ENCODE results near the gene ASZ1.
A peak's percentile ranks its signal among the peaks of the same experiment; 100 is the strongest.

Gene ASZ1

GRCh38 chr7:117402109-117402508 lies 25.2 kb downstream of the ASZ1 start:
- DNase-seq (ENCODE audit: low spot score): peak; percentile 29

GRCh38 chr7:117401293-117402002 lies 25.8 kb downstream of the ASZ1 start:
- no peak for DNase-seq (ENCODE audit: low spot score)

DNA sequence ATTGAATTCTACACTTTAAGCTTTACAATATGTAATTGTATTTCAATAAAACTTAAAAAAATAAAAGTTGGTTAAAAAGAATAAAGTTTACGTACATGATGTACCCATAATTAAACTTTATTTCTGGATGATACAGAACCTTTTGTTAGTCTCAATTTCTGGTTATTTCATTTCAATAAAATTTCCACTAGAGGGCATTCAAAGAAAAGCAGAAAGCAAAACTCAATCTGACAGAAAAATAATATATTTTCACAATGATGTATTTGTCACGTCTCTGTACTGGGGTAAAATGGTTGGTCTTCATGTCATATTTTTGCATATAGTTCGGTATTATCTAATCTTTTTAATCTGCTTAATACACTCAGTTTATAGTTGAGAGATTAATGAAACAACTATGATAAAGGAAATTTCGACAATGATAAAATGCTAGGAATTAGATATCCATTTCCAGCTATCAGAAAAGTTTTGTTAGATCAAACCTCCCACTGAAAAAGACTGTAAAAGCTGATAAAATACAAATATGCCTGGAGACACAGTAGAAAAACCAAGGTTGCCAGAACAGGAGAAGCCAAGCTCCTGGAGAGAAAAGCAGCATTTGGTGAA lies 27.4 kb downstream of the ASZ1 start:
- peak; percentile 19 for DNase-seq (ENCODE audit: low spot score)

DNA sequence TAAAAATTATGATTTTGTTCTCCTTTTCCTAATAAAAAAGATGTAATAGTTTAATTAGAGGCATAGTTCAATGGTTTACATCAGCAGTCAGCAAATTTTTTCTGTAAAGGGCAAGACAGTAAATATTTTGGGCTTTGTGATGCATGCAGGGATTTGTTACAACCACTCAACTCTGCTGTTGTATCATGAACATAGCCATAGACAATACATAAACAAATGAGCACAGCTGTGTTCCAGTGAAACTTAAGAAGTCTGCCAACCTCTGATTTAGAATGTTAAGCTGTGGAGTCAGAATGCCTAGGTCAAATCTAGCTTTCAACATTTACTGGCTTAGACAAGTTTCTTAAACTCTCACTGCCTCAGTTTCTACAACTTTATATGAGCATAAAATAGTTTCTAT lies 31.6 kb downstream of the ASZ1 start:
- no peak for DNase-seq (ENCODE audit: low spot score)

DNA sequence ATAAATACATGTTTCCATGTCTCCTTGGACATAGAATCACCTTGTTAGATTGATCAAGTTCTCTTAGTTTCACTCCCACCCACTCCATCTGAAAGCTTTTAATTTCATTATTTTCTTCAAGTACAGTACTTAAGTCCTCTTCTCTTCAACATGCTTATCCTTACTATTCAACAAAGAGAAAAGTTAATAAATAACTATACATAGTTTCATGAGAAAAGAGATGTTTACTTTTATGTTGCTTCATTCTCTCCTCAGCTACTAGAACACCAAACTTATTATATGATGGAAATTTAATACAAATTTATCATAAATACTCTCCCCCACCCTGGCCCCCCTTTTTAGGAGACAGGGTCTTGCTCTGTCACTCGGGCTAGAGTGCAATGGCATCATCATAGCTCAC lies 33.5 kb downstream of the ASZ1 start:
- DNase-seq (ENCODE audit: low spot score): no peak

- no peak for DNase-seq (ENCODE audit: low spot score)
Observed at GRCh38 chr7:117389871-117390270, 37.4 kb downstream of the ASZ1 start.

DNA sequence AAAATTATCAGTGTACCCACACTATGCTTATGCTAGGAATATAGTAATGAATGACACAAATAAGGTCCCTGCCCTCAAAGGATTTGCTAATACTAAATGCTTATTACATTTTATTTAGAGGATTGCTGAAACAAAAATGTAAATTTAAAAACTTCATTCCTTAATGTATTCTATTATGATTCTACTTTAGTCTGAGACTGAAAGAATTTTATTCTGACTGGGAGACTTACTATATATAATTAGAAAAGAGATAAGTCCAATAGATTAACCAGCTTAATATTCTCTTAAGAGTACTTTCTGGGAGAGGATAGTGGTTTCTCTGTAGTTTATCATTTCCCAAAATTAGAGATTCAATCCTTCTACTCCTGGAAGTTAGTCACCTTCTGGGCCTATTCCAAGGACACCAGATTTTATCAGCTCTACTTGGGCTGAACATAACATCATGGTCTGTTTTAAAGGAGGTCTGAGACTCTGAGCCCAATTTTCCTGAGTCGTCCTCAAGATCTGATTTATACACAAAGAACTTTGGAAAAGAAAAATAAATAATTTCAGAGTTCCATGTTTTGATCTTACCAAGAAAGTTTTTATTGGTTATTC lies 41.1 kb downstream of the ASZ1 start:
- peak; percentile 12 for DNase-seq (ENCODE audit: low spot score)

DNA sequence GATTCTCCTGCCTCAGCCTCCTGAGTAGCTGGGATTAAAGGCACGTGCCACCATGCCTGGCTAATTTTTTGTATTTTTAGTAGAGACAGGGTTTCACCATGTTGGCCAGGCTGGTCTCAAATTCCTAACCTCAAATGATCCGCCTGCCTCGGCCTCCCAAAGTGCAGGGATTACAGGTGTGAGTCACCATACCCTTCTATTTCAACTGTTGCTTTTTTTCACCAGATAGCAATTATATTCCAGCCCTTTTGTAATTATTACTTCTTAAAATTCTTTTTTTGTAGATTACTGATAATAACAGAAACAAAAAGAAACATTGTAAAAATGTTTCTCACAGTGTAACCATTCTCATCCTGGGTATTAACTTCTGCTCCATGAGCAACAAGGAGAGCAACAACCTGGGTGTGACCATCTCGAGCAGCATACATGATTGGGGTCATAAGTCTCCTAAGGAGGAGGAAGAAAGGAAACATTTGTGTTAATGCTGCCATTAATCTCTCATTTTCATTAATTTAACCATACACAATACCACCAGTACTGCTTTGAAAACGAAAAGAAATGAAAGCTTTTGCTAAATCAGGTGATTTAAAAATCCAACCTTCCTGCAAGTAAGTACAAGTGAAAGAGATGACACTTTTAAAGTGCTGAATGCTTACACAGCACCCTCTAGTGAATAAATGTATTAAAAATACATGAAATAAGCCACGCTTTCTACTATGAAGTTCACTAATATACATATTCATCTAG lies 41.8 kb downstream of the ASZ1 start:
- DNase-seq (ENCODE audit: low spot score): peak; percentile 26

- DNase-seq (ENCODE audit: low spot score): no peak
Observed at GRCh38 chr7:117384688-117385362, 42.5 kb downstream of the ASZ1 start.

DNA sequence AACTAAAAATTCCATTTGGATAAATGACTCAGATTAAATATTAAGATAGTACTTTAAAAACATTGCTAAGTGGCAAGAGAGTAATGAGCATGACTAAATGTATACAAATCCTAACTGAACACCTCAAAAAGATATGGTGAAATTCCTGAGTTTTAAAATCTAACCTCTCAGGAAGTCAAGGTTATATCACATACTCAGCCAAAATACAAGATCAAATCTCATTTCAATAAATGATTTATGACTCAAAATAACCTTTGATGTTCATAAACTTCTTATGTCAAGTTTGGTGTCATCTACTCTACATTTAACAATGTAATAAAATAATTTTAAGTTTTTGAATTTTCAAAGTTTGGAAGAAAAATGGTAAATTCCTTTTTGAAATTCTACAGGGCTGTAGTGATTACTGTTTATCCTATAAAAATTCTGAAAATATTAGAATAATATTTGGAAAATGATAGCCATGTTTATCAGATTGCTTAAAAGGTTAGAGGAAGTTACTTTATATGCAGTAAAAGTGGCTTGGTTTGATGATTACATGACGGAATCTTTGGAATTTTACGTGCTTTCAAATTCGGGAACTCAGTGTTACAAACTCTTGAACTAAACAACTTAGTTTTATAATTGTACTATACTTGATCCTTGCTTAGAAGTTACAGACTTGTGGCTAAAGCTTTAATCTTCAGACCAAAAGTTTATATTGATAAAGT lies 43.7 kb downstream of the ASZ1 start:
- DNase-seq (ENCODE audit: low spot score): no peak

- no peak for DNase-seq (ENCODE audit: low spot score)
Observed at GRCh38 chr7:117383046-117383445, 44.2 kb downstream of the ASZ1 start.

GRCh38 chr7:117381362-117381761 lies 45.9 kb downstream of the ASZ1 start:
- no peak for DNase-seq (ENCODE audit: low spot score)

DNA sequence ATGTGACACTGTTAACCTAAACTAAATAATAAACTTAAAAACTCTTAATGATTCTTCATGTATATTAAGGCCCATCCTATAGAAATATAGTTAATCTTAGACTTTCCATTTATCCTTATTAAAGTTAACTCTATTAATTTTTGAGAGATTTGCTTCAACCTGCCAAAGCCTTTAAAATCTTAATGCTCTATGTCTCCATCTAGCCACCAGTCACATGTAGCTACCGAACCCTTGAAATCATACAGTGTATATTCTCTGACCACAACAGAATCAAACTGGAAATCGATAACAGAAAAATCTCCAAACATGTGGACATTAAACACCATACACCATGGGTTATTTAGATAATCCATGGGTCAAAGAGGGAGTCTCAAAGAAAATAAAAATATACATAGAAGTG lies 51.9 kb downstream of the ASZ1 start:
- DNase-seq (ENCODE audit: low spot score): no peak

GRCh38 chr7:117372073-117372472 lies 55.2 kb downstream of the ASZ1 start:
- no peak for DNase-seq (ENCODE audit: low spot score)

DNA sequence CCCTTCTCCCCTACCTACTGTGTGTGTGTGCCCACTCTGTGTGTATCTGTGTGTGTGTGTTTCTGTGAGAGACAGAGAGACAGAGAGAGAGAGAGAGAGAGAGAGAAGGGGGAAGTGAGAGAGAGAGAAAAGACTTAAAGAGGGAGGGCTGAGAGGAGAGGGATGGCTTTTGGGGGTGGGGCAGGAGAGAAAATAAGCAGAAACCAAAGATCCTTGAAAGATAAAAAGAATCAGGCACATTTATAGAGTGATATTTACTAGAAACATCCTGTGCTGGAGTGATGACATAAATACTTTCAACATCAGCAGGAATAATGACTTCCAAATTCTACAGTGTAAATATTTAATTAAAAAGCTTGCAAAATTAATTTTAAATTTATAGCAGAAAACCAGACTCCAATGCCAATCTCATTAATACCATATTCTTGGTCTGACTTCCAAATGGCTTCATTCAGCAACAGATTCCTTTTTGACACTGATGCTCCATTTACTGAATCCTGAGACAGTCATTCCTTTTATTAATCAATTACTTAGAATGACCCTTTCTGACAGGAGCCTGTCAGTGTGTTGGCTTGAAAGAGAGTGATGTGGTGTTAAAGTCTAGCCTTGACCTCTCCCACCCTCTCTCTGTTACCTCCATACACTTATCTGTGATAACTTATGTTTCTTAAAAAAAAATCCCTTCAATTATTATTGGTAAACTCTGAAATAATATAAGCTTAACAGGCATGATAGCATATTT lies 62.8 kb downstream of the ASZ1 start:
- no peak for DNase-seq (ENCODE audit: low spot score)

DNA sequence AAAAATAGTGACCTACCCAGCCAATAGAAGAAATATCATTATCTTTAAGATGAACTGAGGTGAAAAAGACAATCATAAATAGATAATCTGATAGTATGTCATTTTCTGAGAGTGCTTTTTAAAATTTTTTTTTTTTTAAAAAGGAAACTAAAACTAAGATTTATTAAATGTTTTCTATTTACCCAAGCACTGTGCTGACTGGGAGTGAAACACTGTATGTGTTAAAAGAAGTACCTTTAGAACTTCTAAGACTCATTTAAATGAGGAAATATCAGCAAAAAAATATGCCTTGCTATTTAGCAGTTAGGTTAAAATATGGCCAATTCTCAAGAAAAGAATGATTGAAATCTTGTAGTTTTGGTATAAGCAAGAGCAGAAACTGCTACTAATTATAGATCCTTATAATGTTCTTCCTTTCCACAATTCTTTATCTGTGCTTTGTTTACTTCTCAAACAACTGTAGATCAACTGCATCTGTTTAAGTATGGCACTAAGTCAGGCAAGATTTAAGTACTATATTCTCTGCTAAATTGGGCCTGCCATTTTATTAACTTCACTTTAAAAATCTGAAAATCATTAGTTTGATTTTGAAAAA lies 64.9 kb downstream of the ASZ1 start:
- no peak for DNase-seq (ENCODE audit: low spot score)

GRCh38 chr7:117350027-117350426 lies 77.3 kb downstream of the ASZ1 start:
- DNase-seq (ENCODE audit: low spot score): no peak

GRCh38 chr7:117349570-117349969 lies 77.7 kb downstream of the ASZ1 start:
- no peak for DNase-seq (ENCODE audit: low spot score)

GRCh38 chr7:117347962-117348672 lies 79.2 kb downstream of the ASZ1 start:
- DNase-seq (ENCODE audit: low spot score): no peak

GRCh38 chr7:117347480-117347879 lies 79.8 kb downstream of the ASZ1 start:
- no peak for DNase-seq (ENCODE audit: low spot score)

All from AG08395 (cell line).